Astrocyte (in vitro differentiated cells and primary cell): ENCODE results near the gene IFT20. TPM values are rescaled to one million over a fixed set of nuclear protein-coding genes. Genes with fewer than 3 reads are reported as not detected.

Experiments used
- DNase-seq: peaks from one replicate; pipeline ENCODE4 v3.0.0-alpha.2; 2010; ENCODE audit warnings: low read depth
- FAIRE-seq: peaks from 2 replicates; lab custom pipeline; 2011; peaks lifted over from hg19 to GRCh38; lab: Jason Lieb, UNC
- H2AFZ ChIP-seq: 2 replicates; pipeline ENCODE4 v1.6.0; 2012; ENCODE audit warnings: low read depth, low read length, inconsistent platforms
- H3K27ac ChIP-seq: 2 replicates; pipeline ENCODE4 v1.5.1; 2011; ENCODE audit warnings: low read depth, low read length, inconsistent platforms
- H3K27me3 ChIP-seq: 2 replicates; pipeline ENCODE4 v1.6.0; 2011; ENCODE audit warnings: low read length, inconsistent platforms; ENCODE audit not compliant: insufficient read depth
- H3K36me3 ChIP-seq: 2 replicates; pipeline ENCODE4 v1.5.1; 2011; ENCODE audit warnings: low read length, inconsistent platforms; ENCODE audit not compliant: insufficient read depth
- H3K4me1 ChIP-seq: 2 replicates; pipeline ENCODE4 v1.5.1; 2011; ENCODE audit warnings: low read length, inconsistent platforms; ENCODE audit not compliant: insufficient read depth
- H3K4me2 ChIP-seq: 2 replicates; pipeline ENCODE4 v1.6.0; 2012; ENCODE audit warnings: low read length, inconsistent platforms
- H3K4me3 ChIP-seq: 2 replicates; pipeline ENCODE4 v1.5.1; 2011; ENCODE audit warnings: low read depth, mild to moderate bottlenecking, low read length, inconsistent platforms; ENCODE audit not compliant: insufficient read depth
- H3K79me2 ChIP-seq: 2 replicates; pipeline ENCODE4 v1.6.0; 2012; ENCODE audit warnings: mild to moderate bottlenecking, low read length, inconsistent platforms; ENCODE audit not compliant: insufficient read depth
- H3K9ac ChIP-seq: 2 replicates; pipeline ENCODE4 v1.6.0; 2012; ENCODE audit warnings: mild to moderate bottlenecking, low read length, inconsistent platforms
- H3K9me3 ChIP-seq: 2 replicates; pipeline ENCODE4 v1.5.1; 2012; ENCODE audit warnings: low read depth, mild to moderate bottlenecking, low read length, inconsistent platforms; ENCODE audit not compliant: insufficient read depth
- H4K20me1 ChIP-seq: 2 replicates; pipeline ENCODE4 v1.6.0; 2012; ENCODE audit warnings: low read length, inconsistent platforms; ENCODE audit not compliant: insufficient read depth
- H3K27ac Mint-ChIP-seq: one replicate; pipeline ENCODE4 v1.8.0; 2021; ENCODE audit warnings: mild to moderate bottlenecking, mixed read lengths; ENCODE audit not compliant: unreplicated experiment
- H3K27me3 Mint-ChIP-seq: one replicate; pipeline ENCODE4 v1.8.0; 2021; ENCODE audit warnings: low read depth, mixed read lengths; ENCODE audit not compliant: unreplicated experiment
- H3K36me3 Mint-ChIP-seq: one replicate; pipeline ENCODE4 v1.8.0; 2021; ENCODE audit warnings: low read depth, mixed read lengths; ENCODE audit not compliant: unreplicated experiment
- H3K4me1 Mint-ChIP-seq: one replicate; pipeline ENCODE4 v1.8.0; 2021; ENCODE audit warnings: low read depth, mixed read lengths; ENCODE audit not compliant: unreplicated experiment
- H3K4me3 Mint-ChIP-seq: one replicate; pipeline ENCODE4 v1.8.0; 2021; ENCODE audit warnings: mild to moderate bottlenecking, moderate library complexity, mixed read lengths; ENCODE audit not compliant: unreplicated experiment
- H3K9me3 Mint-ChIP-seq: one replicate; pipeline ENCODE4 v1.8.0; 2021; ENCODE audit warnings: mild to moderate bottlenecking, mixed read lengths; ENCODE audit not compliant: unreplicated experiment
- EZH2 ChIP-seq: IDR thresholded peaks from 2 replicates; pipeline ENCODE4 v1.6.1; 2012; ENCODE audit warnings: mild to moderate bottlenecking, low read length, inconsistent platforms; ENCODE audit not compliant: insufficient read depth
- total RNA-seq: library from RNA; stranded (reverse); gene quantifications from 2 replicates; pipeline ENCODE4 v1.2.1, GENCODE V29; 2021
- TF ChIP-seq, protein P1 (sequence below): IDR thresholded peaks from 2 replicates; pipeline ENCODE4 v1.5.1; 2011; ENCODE audit warnings: low read depth, mild to moderate bottlenecking, inconsistent platforms, low read length, moderate library complexity; ENCODE audit not compliant: insufficient read depth

The IFT20 gene
- total RNA-seq, 1 donor from 2014 or later: 70.4 TPM

DNA sequence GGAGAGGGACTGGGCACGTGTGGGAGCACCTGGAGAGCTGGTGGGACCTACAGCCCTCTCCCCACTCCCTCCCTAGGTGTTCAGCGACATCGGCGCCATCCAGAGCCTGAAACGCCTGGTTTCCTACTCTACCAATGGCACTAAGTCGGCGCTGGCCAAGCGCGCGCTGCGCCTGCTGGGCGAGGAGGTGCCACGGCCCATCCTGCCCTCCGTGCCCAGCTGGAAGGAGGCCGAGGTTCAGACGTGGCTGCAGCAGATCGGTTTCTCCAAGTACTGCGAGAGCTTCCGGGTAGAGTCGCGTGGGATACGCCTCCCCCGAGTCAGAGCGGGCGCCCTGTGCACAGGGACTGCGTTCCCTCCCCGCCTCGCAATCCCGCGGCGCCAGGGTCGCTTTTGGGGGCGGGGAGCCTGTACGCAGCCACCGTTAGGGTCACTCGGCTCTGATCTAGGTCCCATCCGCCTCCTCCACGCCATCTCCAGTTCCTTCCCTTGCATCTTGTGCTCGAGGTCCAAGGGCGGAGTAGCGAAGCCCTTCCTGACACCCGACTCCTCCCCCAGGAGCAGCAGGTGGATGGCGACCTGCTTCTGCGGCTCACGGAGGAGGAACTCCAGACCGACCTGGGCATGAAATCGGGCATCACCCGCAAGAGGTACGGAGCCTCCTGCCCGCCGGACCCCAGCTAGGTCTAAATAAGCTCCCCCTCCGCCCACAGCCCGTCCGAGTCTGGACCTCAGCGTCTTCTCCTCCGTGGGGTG, 49.2 kb upstream of the IFT20 start:
- H3K4me3 ChIP-seq: no peak overlapping the region

DNA sequence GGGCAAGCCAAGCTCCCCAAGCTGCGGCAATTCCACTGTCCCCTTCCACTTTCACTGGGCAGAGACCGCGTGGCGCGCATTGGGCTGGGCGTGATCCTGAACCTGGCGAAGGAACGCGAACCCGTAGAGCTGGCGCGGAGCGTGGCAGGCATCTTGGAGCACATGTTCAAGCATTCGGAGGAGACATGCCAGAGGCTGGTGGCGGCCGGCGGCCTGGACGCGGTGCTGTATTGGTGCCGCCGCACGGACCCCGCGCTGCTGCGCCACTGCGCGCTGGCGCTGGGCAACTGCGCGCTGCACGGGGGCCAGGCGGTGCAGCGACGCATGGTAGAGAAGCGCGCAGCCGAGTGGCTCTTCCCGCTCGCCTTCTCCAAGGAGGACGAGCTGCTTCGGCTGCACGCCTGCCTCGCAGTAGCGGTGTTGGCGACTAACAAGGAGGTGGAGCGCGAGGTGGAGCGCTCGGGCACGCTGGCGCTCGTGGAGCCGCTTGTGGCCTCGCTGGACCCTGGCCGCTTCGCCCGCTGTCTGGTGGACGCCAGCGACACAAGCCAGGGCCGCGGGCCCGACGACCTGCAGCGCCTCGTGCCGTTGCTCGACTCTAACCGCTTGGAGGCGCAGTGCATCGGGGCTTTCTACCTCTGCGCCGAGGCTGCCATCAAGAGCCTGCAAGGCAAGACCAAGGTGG, 46.0 kb upstream of the IFT20 start:
- no peak overlapping the region for H3K27ac Mint-ChIP-seq
- DNase-seq (no peak), FAIRE-seq (no peak)
- Histone ChIP-seq H3K4me1 (peaks cover 6% of the 10 kb centered on the region), H3K79me2 (no peaks in the 10 kb centered on the region), H3K27me3 (no peaks in the 10 kb centered on the region), H3K9ac (no peak overlapping the region), H3K4me2 (peak overlapping the region; percentile 69), H4K20me1 (peaks cover 44% of the 10 kb centered on the region), H3K36me3 (no peaks in the 10 kb centered on the region), H3K9me3 (no peaks in the 10 kb centered on the region), H2AFZ (peak overlapping the region; percentile 41), H3K27ac (no peak overlapping the region), H3K4me3 (no peak overlapping the region)
- peaks cover 62% of the 10 kb centered on the region for H3K27me3 Mint-ChIP-seq
- no peaks in the 10 kb centered on the region for H3K4me1 Mint-ChIP-seq
- TF ChIP-seq, protein P1, sequence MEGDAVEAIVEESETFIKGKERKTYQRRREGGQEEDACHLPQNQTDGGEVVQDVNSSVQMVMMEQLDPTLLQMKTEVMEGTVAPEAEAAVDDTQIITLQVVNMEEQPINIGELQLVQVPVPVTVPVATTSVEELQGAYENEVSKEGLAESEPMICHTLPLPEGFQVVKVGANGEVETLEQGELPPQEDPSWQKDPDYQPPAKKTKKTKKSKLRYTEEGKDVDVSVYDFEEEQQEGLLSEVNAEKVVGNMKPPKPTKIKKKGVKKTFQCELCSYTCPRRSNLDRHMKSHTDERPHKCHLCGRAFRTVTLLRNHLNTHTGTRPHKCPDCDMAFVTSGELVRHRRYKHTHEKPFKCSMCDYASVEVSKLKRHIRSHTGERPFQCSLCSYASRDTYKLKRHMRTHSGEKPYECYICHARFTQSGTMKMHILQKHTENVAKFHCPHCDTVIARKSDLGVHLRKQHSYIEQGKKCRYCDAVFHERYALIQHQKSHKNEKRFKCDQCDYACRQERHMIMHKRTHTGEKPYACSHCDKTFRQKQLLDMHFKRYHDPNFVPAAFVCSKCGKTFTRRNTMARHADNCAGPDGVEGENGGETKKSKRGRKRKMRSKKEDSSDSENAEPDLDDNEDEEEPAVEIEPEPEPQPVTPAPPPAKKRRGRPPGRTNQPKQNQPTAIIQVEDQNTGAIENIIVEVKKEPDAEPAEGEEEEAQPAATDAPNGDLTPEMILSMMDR: no peak
- no peak for TF ChIP-seq EZH2
- no peak overlapping the region for H3K4me3 Mint-ChIP-seq
- peaks cover 29% of the 10 kb centered on the region for H3K36me3 Mint-ChIP-seq
- peaks cover 13% of the 10 kb centered on the region for H3K9me3 Mint-ChIP-seq

More for the DNA sequence above, 49.2 kb upstream of the IFT20 start:
- H3K4me1 Mint-ChIP-seq: no peaks in the 10 kb centered on the region
- H3K9me3 ChIP-seq: no peaks in the 10 kb centered on the region
- TF ChIP-seq, protein P1: no peak
- TF ChIP-seq EZH2: no peak
- peaks cover 6% of the 10 kb centered on the region for H3K4me1 ChIP-seq
- no peak overlapping the region for H3K27ac Mint-ChIP-seq
- H3K9me3 Mint-ChIP-seq: peaks cover 11% of the 10 kb centered on the region
- peaks cover 33% of the 10 kb centered on the region for H4K20me1 ChIP-seq
- H3K36me3 ChIP-seq: no peaks in the 10 kb centered on the region
- H3K4me3 Mint-ChIP-seq: peak overlapping the region; percentile 67
- no peaks in the 10 kb centered on the region for H3K79me2 ChIP-seq
- no peak overlapping the region for H2AFZ ChIP-seq
- FAIRE-seq (no peak), DNase-seq (no peak)
- no peaks in the 10 kb centered on the region for H3K27me3 ChIP-seq
- peaks cover 27% of the 10 kb centered on the region for H3K36me3 Mint-ChIP-seq
- H3K4me2 ChIP-seq: peak overlapping the region; percentile 44
- H3K27ac ChIP-seq: no peak overlapping the region
- H3K27me3 Mint-ChIP-seq: peaks cover 60% of the 10 kb centered on the region
- H3K9ac ChIP-seq: no peak overlapping the region
